GM19035 (cell line): Measurements from ENCODE around the gene CHEK2.
"Not testable (repeated sequence)": the region's sequence is repeated elsewhere in the genome, so short reads cannot be mapped to it uniquely, and the experiment has no call there.

Experiments
- ATAC-seq: cut with Tn5 transposase; IDR thresholded peaks from one replicate; pipeline ENCODE4 v1.9.1; 2021; ENCODE audit not compliant: unreplicated experiment

CHEK2 gene

GRCh38 chr22:28693041-28693760 is 48.4 kb downstream of the CHEK2 start:
- ATAC-seq, result not testable (repeated sequence)

- ATAC-seq, result not testable (repeated sequence)
Measured at GRCh38 chr22:28689796-28690195, 51.8 kb downstream of the CHEK2 start.

GRCh38 chr22:28682966-28683365 is 58.7 kb downstream of the CHEK2 start:
- not testable (repeated sequence) for ATAC-seq

- ATAC-seq, result not testable (repeated sequence)
Measured at GRCh38 chr22:28680813-28681490, 60.7 kb downstream of the CHEK2 start.

- ATAC-seq, result not testable (repeated sequence)
Measured at GRCh38 chr22:28679611-28680287, 61.9 kb downstream of the CHEK2 start, which contains the start of gene TTC28. TTC28 (minus strand) TSS chr22:28679840; CDS start chr22:28679723, 117 bp downstream.

GRCh38 chr22:28678778-28679610 is 62.6 kb downstream of the CHEK2 start:
- not testable (repeated sequence) for ATAC-seq

GRCh38 chr22:28678170-28678569 is 63.5 kb downstream of the CHEK2 start:
- ATAC-seq, result not testable (repeated sequence)

GRCh38 chr22:28674121-28674563 is 67.5 kb downstream of the CHEK2 start:
- no peak for ATAC-seq

- no peak for ATAC-seq
Measured at GRCh38 chr22:28670756-28671155, 70.9 kb downstream of the CHEK2 start.

GRCh38 chr22:28670161-28670560 is 71.5 kb downstream of the CHEK2 start:
- no peak for ATAC-seq

GRCh38 chr22:28669387-28669786 is 72.2 kb downstream of the CHEK2 start:
- no peak for ATAC-seq

GRCh38 chr22:28663569-28663942 is 78.1 kb downstream of the CHEK2 start:
- not testable (repeated sequence) for ATAC-seq

- ATAC-seq, result no peak
Measured at GRCh38 chr22:28658448-28658847, 83.2 kb downstream of the CHEK2 start.

- no peak for ATAC-seq
Measured at GRCh38 chr22:28656181-28656580, 85.4 kb downstream of the CHEK2 start.

- ATAC-seq, result no peak
Measured at GRCh38 chr22:28650463-28650862, 91.2 kb downstream of the CHEK2 start.

GRCh38 chr22:28648792-28649191 is 92.8 kb downstream of the CHEK2 start:
- ATAC-seq, result no peak

- ATAC-seq, result no peak
Measured at GRCh38 chr22:28647216-28647615, 94.4 kb downstream of the CHEK2 start.

GRCh38 chr22:28639321-28639720 is 102.3 kb downstream of the CHEK2 start:
- no peak for ATAC-seq
